NCI-H187 treated with DMSO at 0.1 percent for 48 hours (cell line): ENCODE data around the gene GYPC.

Experiments
- DNase-seq: peaks from one replicate; lab custom pipeline; 2025; lab: John Stamatoyannopoulos, UW

Gene GYPC

DNA sequence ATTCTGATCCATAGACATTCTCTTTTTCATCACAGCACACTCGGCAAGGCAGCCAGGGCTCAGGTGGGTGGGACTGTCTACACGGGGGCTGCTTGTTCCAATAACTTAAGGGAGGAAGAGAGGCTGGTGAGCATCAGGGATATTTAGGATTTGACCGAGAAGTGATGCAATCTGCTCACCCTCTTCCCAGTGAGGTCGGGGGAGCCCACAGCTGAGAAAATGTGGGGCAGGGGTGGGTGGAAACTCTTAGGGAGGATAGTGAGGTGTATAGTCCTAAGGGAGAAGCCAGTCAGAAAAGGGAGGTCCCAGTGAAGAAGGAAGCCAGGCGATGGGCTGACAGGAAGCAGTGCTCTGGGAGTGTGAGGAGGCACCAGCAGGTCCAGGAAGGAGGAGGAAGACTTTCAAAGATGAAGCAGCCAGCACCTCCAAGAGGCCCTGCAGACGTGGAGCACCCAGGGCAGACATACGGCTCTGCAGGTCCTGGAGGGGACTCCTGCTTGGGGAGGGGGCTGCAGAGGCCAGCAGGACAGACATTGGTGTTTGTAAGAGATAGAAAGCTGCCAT is 76.8 kb downstream of the GYPC start:
- DNase-seq = no peak

DNA sequence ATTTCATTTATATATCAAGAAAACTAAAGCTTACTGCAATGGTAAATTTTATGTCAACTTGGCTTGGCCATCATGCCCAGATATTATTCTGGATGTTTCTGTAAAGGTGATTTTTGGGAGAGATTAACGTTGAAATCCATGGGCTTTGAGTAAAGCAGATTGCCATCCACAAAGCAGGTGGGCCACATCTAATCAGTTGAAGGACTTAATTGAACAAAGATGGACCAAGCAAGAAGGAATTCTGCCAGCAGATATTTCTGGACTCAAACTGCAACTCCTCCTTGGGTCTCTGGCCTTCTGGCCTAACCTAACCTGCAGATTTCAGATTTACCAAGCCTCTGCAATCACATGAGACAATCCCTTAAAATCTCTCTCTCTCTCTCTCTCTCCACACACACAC is 77.8 kb downstream of the GYPC start:
- no peak for DNase-seq

DNA sequence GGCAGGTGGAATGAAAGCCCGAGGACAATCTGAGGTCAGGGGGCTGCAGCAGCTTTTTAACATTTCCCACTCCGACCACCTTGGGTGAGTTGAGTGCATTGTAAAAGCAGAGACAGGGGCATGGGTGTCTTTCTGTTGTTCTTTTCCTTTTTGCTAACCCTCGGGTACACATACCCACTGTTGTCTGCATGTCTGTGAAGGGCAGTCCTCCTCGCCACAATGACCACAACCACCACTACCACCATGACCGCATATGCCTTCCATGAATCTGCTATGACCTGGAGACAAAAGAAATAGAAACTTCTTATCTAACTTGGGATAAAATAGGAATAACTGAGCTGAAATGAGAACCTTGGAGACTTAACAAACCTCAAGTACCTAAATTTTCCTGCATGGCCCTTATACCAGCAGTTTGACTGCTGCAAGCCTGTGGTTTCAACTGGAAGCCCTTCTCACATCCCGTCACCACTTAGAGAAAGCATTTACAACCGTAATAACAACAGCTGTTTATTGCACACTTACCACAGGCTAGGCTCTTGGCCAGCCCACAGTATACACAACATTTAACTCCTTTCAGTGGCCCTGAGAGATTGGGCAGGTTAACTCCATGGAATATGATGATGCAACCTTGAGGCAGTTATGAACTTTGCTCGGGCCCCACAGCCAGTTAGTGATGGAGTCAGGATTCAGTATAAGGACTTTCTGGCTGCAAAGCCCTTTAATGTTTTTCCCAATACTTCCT is 80.3 kb downstream of the GYPC start:
- no peak for DNase-seq

DNA sequence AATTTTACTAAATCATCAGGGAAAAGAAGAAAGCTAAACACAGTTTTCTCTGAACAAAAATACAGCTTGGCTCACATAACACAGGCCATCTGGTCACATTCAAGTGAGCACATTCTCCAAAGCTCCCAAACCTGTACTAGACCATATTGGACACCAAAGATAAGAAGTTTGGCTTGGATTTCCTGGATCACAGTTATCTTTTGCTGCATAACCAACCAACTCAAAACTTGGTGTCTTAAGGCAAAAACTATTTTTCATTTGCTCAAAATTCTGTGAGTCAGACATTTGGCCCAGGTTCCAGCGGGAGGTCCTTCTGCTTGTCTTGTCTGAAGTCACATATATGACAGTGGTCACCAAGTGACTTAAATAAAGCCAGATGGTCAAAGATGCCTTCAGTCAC is 83.2 kb downstream of the GYPC start:
- DNase-seq = no peak

DNA sequence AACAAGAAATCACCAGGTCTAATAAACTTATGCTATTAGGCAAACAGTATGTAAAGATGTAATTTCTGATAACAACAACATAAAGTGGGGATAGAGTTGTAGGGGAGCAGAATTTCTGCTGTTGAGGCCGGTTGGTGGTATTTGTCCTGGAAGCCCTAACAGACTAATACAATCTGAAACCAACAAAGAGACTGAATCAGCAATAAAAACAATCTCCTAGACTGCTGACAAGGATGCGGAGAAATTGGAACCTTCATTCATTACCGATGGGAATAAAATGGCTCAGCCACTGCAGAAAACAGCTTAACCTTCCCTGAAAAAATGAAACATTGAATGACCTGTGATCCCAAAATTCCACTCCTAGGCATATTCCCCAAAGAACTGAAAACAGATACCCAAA is 88.7 kb downstream of the GYPC start:
- DNase-seq = no peak
